Measurements from ENCODE around the gene FBXL7. TPM values are rescaled to one million over a fixed set of nuclear protein-coding genes. Genes with fewer than 3 reads are reported as not detected.

FBXL7 gene
- total RNA-seq, 4 donors from 2014 or later = 5.7 to 47.4 (median 6.3) TPM

DNA sequence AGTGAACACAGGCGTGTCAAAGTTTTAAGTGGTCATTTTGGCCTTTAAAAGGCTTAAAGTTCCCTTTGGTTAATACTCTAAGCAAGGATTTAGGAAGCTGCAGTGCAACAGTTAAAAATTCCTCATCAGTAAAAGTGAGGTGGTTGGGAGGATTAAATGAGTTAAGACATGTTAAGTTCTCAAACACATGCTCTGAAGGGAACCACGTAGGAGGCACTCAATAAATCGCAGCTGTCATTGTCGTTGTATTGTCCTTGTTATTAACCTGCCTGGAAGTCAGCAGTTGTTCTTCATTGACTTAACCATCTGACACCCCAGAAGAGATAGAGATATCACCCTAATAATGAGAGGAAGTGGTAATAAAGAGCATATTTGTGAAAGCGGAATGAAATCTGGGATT is 432.1 kb downstream of the FBXL7 start:
- 67 to 71% methylated on average over 5 of the region's 5 CpGs for WGBS, 2 donors (ENCODE audit: low coverage in 1 of 2)
- no peak for TF ChIP-seq POLR2AphosphoS5 (IDR thresholded peaks at IDR 0.05)
- TF ChIP-seq, protein P1, sequence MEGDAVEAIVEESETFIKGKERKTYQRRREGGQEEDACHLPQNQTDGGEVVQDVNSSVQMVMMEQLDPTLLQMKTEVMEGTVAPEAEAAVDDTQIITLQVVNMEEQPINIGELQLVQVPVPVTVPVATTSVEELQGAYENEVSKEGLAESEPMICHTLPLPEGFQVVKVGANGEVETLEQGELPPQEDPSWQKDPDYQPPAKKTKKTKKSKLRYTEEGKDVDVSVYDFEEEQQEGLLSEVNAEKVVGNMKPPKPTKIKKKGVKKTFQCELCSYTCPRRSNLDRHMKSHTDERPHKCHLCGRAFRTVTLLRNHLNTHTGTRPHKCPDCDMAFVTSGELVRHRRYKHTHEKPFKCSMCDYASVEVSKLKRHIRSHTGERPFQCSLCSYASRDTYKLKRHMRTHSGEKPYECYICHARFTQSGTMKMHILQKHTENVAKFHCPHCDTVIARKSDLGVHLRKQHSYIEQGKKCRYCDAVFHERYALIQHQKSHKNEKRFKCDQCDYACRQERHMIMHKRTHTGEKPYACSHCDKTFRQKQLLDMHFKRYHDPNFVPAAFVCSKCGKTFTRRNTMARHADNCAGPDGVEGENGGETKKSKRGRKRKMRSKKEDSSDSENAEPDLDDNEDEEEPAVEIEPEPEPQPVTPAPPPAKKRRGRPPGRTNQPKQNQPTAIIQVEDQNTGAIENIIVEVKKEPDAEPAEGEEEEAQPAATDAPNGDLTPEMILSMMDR (IDR thresholded peaks at IDR 0.05) = no peak
- no peak for TF ChIP-seq POLR2A (IDR thresholded peaks at IDR 0.05)
- TF ChIP-seq EP300 (IDR thresholded peaks at IDR 0.05; ENCODE audit: low read depth) = no peak
- Histone ChIP-seq H3K36me3 (no peaks in the 10 kb centered on the region), H3K9me3 (no peaks in the 10 kb centered on the region), H3K27ac (no peak overlapping the region), H3K4me1 (no peaks in the 10 kb centered on the region), H3K27me3 (no peaks in the 10 kb centered on the region), H3K4me3 (no peak overlapping the region)
- in situ Hi-C loops (cut with MboI; ENCODE audit: low pct_ligation_motif_present in 1 of 4, low pct_unique_long_range_greater_than_20kb in 1 of 4, low sequenced_read_pairs in 3 of 4) = no loop called here
- DNase-seq = no peak
- intact Hi-C loops (cut with DNase I; ENCODE audit: low total_unique reads) = no loop called here

DNA sequence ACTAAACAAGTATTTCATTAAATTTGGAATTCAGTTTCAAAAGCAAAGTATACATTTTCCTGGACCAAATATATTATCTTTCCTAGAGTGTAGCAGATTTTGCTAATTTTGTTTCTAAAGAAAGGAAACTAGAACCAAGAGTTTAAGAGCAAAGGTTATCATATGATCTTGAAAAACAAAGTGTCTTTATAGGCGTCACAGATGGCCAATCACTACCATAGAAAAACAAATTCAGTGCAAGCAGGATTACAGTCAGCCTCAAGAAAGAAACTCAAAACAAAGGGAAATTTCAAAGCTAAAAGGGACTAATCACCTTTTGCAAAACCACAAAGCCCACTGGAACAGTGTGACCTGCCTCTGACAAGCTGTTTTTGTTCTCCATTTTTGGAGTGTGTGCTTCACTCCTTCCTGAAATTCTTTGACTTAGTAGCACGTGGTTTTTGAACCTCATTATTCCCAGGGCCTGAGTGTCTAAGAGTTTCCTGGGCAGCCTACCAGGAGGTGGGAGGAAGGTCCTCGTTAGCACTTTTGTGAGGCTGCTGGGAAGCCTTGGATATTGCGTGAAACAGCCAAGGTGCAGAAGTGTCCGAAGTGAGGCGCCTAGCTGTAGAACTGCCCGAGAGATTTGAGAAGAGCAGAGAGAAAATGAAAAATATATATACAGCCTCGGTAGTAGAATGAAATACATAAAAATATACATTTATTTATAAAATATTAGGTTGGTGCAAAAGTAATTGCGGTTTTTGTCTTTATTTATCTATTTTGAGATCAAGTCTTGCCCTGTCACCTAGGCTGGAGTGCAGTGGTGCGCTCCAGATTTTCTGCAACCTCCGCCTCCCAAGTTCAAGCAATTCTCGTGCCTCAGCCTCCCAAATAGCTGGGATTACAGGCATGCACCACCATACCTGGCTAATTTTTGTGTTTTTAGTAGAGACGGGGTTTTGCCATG is 433.6 kb downstream of the FBXL7 start:
- intact Hi-C loops (cut with DNase I; ENCODE audit: low total_unique reads) = no loop called here
- no peaks in the 10 kb centered on the region for H3K27me3 ChIP-seq
- H3K4me1 ChIP-seq = no peaks in the 10 kb centered on the region
- no peak overlapping the region for H3K4me3 ChIP-seq
- no peak for DNase-seq
- TF ChIP-seq, protein P1 (IDR thresholded peaks at IDR 0.05) = no peak
- no peak for TF ChIP-seq POLR2A (IDR thresholded peaks at IDR 0.05)
- TF ChIP-seq EP300 (IDR thresholded peaks at IDR 0.05; ENCODE audit: low read depth) = no peak
- no peak for TF ChIP-seq POLR2AphosphoS5 (IDR thresholded peaks at IDR 0.05)
- no peak overlapping the region for H3K27ac ChIP-seq
- H3K9me3 ChIP-seq = no peaks in the 10 kb centered on the region
- WGBS, 2 donors (ENCODE audit: low coverage in 1 of 2) = 70 to 71% methylated on average over 13 of the region's 13 CpGs
- no peaks in the 10 kb centered on the region for H3K36me3 ChIP-seq
- in situ Hi-C loops (cut with MboI; ENCODE audit: low pct_ligation_motif_present in 1 of 4, low pct_unique_long_range_greater_than_20kb in 1 of 4, low sequenced_read_pairs in 3 of 4) = no loop called here

DNA sequence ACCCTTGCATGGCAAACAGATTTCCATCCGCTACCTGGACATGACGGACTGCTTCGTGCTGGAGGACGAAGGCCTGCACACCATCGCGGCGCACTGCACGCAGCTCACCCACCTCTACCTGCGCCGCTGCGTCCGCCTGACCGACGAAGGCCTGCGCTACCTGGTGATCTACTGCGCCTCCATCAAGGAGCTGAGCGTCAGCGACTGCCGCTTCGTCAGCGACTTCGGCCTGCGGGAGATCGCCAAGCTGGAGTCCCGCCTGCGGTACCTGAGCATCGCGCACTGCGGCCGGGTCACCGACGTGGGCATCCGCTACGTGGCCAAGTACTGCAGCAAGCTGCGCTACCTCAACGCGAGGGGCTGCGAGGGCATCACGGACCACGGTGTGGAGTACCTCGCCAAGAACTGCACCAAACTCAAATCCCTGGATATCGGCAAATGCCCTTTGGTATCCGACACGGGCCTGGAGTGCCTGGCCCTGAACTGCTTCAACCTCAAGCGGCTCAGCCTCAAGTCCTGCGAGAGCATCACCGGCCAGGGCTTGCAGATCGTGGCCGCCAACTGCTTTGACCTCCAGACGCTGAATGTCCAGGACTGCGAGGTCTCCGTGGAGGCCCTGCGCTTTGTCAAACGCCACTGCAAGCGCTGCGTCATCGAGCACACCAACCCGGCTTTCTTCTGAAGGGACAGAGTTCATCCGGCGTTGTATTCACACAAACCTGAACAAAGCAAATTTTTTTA is 436.7 kb downstream of the FBXL7 start:
- Histone ChIP-seq H3K27me3 (no peaks in the 10 kb centered on the region), H3K27ac (no peak overlapping the region), H3K4me1 (no peaks in the 10 kb centered on the region), H3K4me3 (no peak overlapping the region), H3K9me3 (no peaks in the 10 kb centered on the region), H3K36me3 (no peaks in the 10 kb centered on the region)
- 96% methylated on average over 9 to 60 of the region's 60 CpGs for WGBS, 2 donors (ENCODE audit: low coverage in 1 of 2)
- TF ChIP-seq POLR2AphosphoS5 (IDR thresholded peaks at IDR 0.05) (no peak), POLR2A (IDR thresholded peaks at IDR 0.05) (no peak), EP300 (IDR thresholded peaks at IDR 0.05; ENCODE audit: low read depth) (no peak)
- TF ChIP-seq, protein P1 (IDR thresholded peaks at IDR 0.05) = no peak
- DNase-seq = no peak
- in situ Hi-C loops (cut with MboI; ENCODE audit: low pct_ligation_motif_present in 1 of 4, low pct_unique_long_range_greater_than_20kb in 1 of 4, low sequenced_read_pairs in 3 of 4) (no loop called here), intact Hi-C loops (cut with DNase I; ENCODE audit: low total_unique reads) (no loop called here)

DNA sequence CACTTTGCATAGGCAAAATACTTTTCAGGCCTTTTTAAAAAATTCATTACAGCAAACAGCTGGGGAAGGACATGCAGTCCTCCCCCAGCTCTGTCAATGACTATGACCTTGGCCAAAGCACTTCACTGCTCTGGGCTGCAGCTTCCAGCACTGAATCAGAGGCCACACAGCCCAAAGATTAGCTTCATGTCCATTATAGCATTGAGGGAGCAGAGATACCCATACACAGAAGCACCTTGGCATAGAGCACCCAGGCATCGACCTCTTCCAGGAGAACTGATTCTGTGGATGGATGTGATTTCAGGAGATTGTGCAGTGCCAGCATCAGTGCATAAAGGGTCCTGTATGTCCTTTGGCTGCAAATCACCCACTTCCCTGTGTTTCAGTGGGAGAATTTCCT is 437.7 kb downstream of the FBXL7 start:
- H3K36me3 ChIP-seq = no peaks in the 10 kb centered on the region
- DNase-seq = no peak

More for the DNA sequence above, 437.7 kb downstream of the FBXL7 start:
- in situ Hi-C loops (cut with MboI; ENCODE audit: low pct_ligation_motif_present in 1 of 4, low pct_unique_long_range_greater_than_20kb in 1 of 4, low sequenced_read_pairs in 3 of 4) (no loop called here), intact Hi-C loops (cut with DNase I; ENCODE audit: low total_unique reads) (no loop called here)
- H3K9me3 ChIP-seq = no peaks in the 10 kb centered on the region
- H3K27me3 ChIP-seq = no peaks in the 10 kb centered on the region
- H3K4me3 ChIP-seq = no peak overlapping the region
- TF ChIP-seq, protein P1 (IDR thresholded peaks at IDR 0.05) = no peak
- TF ChIP-seq POLR2AphosphoS5 (IDR thresholded peaks at IDR 0.05) (no peak), EP300 (IDR thresholded peaks at IDR 0.05; ENCODE audit: low read depth) (no peak), POLR2A (IDR thresholded peaks at IDR 0.05) (no peak)
- WGBS, 2 donors (ENCODE audit: low coverage in 1 of 2) = 83% methylated on average over 1 of the region's 1 CpG; no CpG with 5 or more reads in 1 of the 2 donors
- H3K4me1 ChIP-seq = no peaks in the 10 kb centered on the region
- H3K27ac ChIP-seq = no peak overlapping the region

All from transverse colon (tissue), 4 donors.